Superior temporal gyrus (tissue), 1 donor: Measurements from ENCODE around the gene METTL22.

Source experiments
- DNase-seq: peaks from one replicate; pipeline ENCODE4 v3.0.0-alpha.2; 2016; ENCODE audit errors: extremely low spot score

Gene METTL22

GRCh38 chr16:8591451-8591850, 30.0 kb upstream of the METTL22 start:
- DNase-seq = no peak

- no peak for DNase-seq
These were observed 27.3 kb upstream of the METTL22 start for GRCh38 chr16:8594149-8594666.

- no peak for DNase-seq
These were observed 25.7 kb upstream of the METTL22 start for GRCh38 chr16:8595783-8596182.

- DNase-seq = no peak
These were observed 24.9 kb upstream of the METTL22 start for GRCh38 chr16:8596581-8596980.

- no peak for DNase-seq
These were observed 21.2 kb upstream of the METTL22 start for GRCh38 chr16:8600144-8600775.

- no peak for DNase-seq
These were observed 15.9 kb upstream of the METTL22 start for GRCh38 chr16:8605554-8605953.

- no peak for DNase-seq
These were observed 14.3 kb upstream of the METTL22 start for GRCh38 chr16:8607214-8607613.

GRCh38 chr16:8611122-8611521, 10.4 kb upstream of the METTL22 start:
- DNase-seq = no peak

GRCh38 chr16:8611886-8612600, 9.5 kb upstream of the METTL22 start:
- no peak for DNase-seq

- DNase-seq = no peak
These were observed 7.0 kb upstream of the METTL22 start for GRCh38 chr16:8614435-8615029.

GRCh38 chr16:8619671-8620370, 1.7 kb upstream of the METTL22 start:
- DNase-seq = no peak

- no peak for DNase-seq
These were observed 963 bp upstream of the METTL22 start for GRCh38 chr16:8620535-8620934.

- no peak for DNase-seq
These were observed 301 bp upstream of the METTL22 start for GRCh38 chr16:8621222-8621571.

GRCh38 chr16:8622315-8622656, 788 bp downstream of the METTL22 start:
- no peak for DNase-seq

- no peak for DNase-seq
These were observed 2.1 kb downstream of the METTL22 start for GRCh38 chr16:8623634-8624033.

- no peak for DNase-seq
These were observed 4.1 kb downstream of the METTL22 start for GRCh38 chr16:8625491-8626087.

GRCh38 chr16:8626946-8627345, 5.4 kb downstream of the METTL22 start:
- no peak for DNase-seq

GRCh38 chr16:8627456-8627855, 6.0 kb downstream of the METTL22 start:
- no peak for DNase-seq

- DNase-seq = no peak
These were observed 7.7 kb downstream of the METTL22 start for GRCh38 chr16:8628981-8629725.

GRCh38 chr16:8630255-8630953, 8.9 kb downstream of the METTL22 start:
- DNase-seq = no peak

GRCh38 chr16:8631373-8631772, 9.9 kb downstream of the METTL22 start:
- DNase-seq = peak; percentile 21
